Neural progenitor cell (in vitro differentiated cells): Measurements from ENCODE around the gene U2AF2. TPM values are rescaled to one million over a fixed set of nuclear protein-coding genes. Genes with fewer than 3 reads are reported as not detected.

Experiments
- DNase-seq: peaks from one replicate; pipeline ENCODE4 v3.0.0-alpha.2; 2016; ENCODE audit warnings: low spot score
- H2AFZ ChIP-seq: fragments of 200-600 bp; sonication (generic); replicated peaks from 2 replicates; pipeline ENCODE4 v1.6.1; 2016; ENCODE audit warnings: antibody characterized with exemption
- H3F3A ChIP-seq: fragments of 200-600 bp; sonication (generic); 2 replicates; pipeline ENCODE4 v1.6.1; 2016; ENCODE audit warnings: antibody characterized with exemption, low read depth
- H3K27ac ChIP-seq: fragments of 200-600 bp; sonication (generic); 2 replicates; pipeline ENCODE4 v1.5.1; 2016; ENCODE audit warnings: mild to moderate bottlenecking
- H3K27me3 ChIP-seq: fragments of 200-600 bp; sonication (generic); 2 replicates; pipeline ENCODE4 v1.6.1; 2016; ENCODE audit warnings: mild to moderate bottlenecking, moderate library complexity
- H3K36me3 ChIP-seq: fragments of 200-600 bp; sonication (generic); 2 replicates; pipeline ENCODE4 v1.5.1; 2016
- H3K4me1 ChIP-seq: fragments of 200-600 bp; sonication (generic); 2 replicates; pipeline ENCODE4 v1.6.1; 2016; ENCODE audit warnings: mixed run types
- H3K4me2 ChIP-seq: fragments of 200-600 bp; sonication (generic); 2 replicates; pipeline ENCODE4 v1.6.1; 2016
- H3K4me3 ChIP-seq: fragments of 200-600 bp; sonication (generic); 2 replicates; pipeline ENCODE4 v1.5.1; 2016
- H3K79me2 ChIP-seq: fragments of 200-600 bp; sonication (generic); 2 replicates; pipeline ENCODE4 v1.6.1; 2016; ENCODE audit warnings: low read depth
- H3K9ac ChIP-seq: fragments of 200-600 bp; sonication (generic); 2 replicates; pipeline ENCODE4 v1.6.1; 2016
- H3K9me3 ChIP-seq: fragments of 200-600 bp; sonication (generic); 2 replicates; pipeline ENCODE4 v1.5.1; 2016; ENCODE audit warnings: low read depth
- H4K20me1 ChIP-seq: fragments of 200-600 bp; sonication (generic); 2 replicates; pipeline ENCODE4 v1.6.1; 2016; ENCODE audit warnings: low read depth
- H3K27ac Mint-ChIP-seq: 3 replicates; pipeline ENCODE4 v1.8.0; 2021; ENCODE audit warnings: mixed read lengths
- H3K27me3 Mint-ChIP-seq: 2 replicates; pipeline ENCODE4 v1.8.0; 2022; ENCODE audit warnings: low read depth, mild to moderate bottlenecking, inconsistent platforms, moderate library complexity, mixed read lengths; ENCODE audit not compliant: insufficient read depth
- H3K36me3 Mint-ChIP-seq: 3 replicates; pipeline ENCODE4 v1.8.0; 2021; ENCODE audit warnings: mixed read lengths
- H3K4me1 Mint-ChIP-seq: 3 replicates; pipeline ENCODE4 v1.8.0; 2021; ENCODE audit warnings: mixed read lengths
- H3K4me3 Mint-ChIP-seq: 3 replicates; pipeline ENCODE4 v1.8.0; 2021; ENCODE audit warnings: mild to moderate bottlenecking, moderate library complexity, mixed read lengths
- H3K9me3 Mint-ChIP-seq: 3 replicates; pipeline ENCODE4 v1.8.0; 2020; ENCODE audit warnings: mixed read lengths
- CTCF ChIP-seq: fragments of 200-600 bp; sonication (generic); IDR thresholded peaks from 2 replicates; pipeline ENCODE4 v1.5.1; 2017; ENCODE audit warnings: antibody characterized with exemption, mild to moderate bottlenecking
- EZH2 ChIP-seq: fragments of 200-600 bp; sonication (generic); IDR thresholded peaks from 2 replicates; pipeline ENCODE4 v1.6.1; 2017; ENCODE audit warnings: antibody characterized with exemption, mild to moderate bottlenecking, moderate library complexity
- EZH2phosphoT487 ChIP-seq: fragments of 200-600 bp; sonication (generic); IDR thresholded peaks from 2 replicates; pipeline ENCODE4 v1.6.1; 2017; ENCODE audit warnings: antibody characterized with exemption
- total RNA-seq: library from RNA; depleted of rRNA; stranded (reverse); fragments of >200 nt; gene quantifications from 2 replicates; pipeline ENCODE4 v1.2.3, GENCODE V29; 2015; ENCODE audit warnings: low replicate concordance

The U2AF2 gene
- total RNA-seq, 1 donor from 2014 or later = 124 TPM

- no peak overlapping the region for H3K9ac ChIP-seq
- no peaks in the 10 kb centered on the region for H3K9me3 Mint-ChIP-seq
- no peaks in the 10 kb centered on the region for H3K9me3 ChIP-seq
- no peak overlapping the region for H3K4me2 ChIP-seq
- no peaks in the 10 kb centered on the region for H3K27me3 ChIP-seq
- H3K27ac ChIP-seq = no peak overlapping the region
- no peak for TF ChIP-seq CTCF
- TF ChIP-seq EZH2phosphoT487 = no peak
- TF ChIP-seq EZH2 = no peak
- no peak overlapping the region for H3K4me3 Mint-ChIP-seq
- H3K4me1 Mint-ChIP-seq = peaks cover 9% of the 10 kb centered on the region
- H3K36me3 ChIP-seq = no peaks in the 10 kb centered on the region
- H3K36me3 Mint-ChIP-seq = peaks cover 27% of the 10 kb centered on the region
- no peak overlapping the region for H3K27ac Mint-ChIP-seq
- peaks cover 91% of the 10 kb centered on the region for H3K79me2 ChIP-seq
- H4K20me1 ChIP-seq = peaks cover 90% of the 10 kb centered on the region
- DNase-seq = no peak
- no peak overlapping the region for H2AFZ ChIP-seq
- H3K27me3 Mint-ChIP-seq = peaks cover 8% of the 10 kb centered on the region
- H3K4me1 ChIP-seq = no peaks in the 10 kb centered on the region
- no peak overlapping the region for H3K4me3 ChIP-seq
- H3F3A ChIP-seq = peaks cover 19% of the 10 kb centered on the region
These were observed 12.2 kb downstream of the U2AF2 start for GRCh38 chr19:55667006-55667381.

GRCh38 chr19:55667511-55667910 is 12.7 kb downstream of the U2AF2 start:
- Histone ChIP-seq H3K4me2 (no peak overlapping the region), H3K36me3 (no peaks in the 10 kb centered on the region), H4K20me1 (peaks cover 94% of the 10 kb centered on the region), H3F3A (peaks cover 24% of the 10 kb centered on the region), H3K9me3 (no peaks in the 10 kb centered on the region), H3K79me2 (peaks cover 91% of the 10 kb centered on the region), H3K4me1 (no peaks in the 10 kb centered on the region), H3K9ac (no peak overlapping the region), H3K4me3 (no peak overlapping the region), H3K27me3 (no peaks in the 10 kb centered on the region), H2AFZ (no peak overlapping the region), H3K27ac (no peak overlapping the region)
- Mint-ChIP-seq H3K27ac (no peak overlapping the region), H3K36me3 (peaks cover 29% of the 10 kb centered on the region), H3K4me1 (peaks cover 12% of the 10 kb centered on the region), H3K4me3 (no peak overlapping the region), H3K9me3 (no peaks in the 10 kb centered on the region), H3K27me3 (peaks cover 8% of the 10 kb centered on the region)
- no peak for DNase-seq
- TF ChIP-seq EZH2phosphoT487 = no peak
- no peak for TF ChIP-seq CTCF
- no peak for TF ChIP-seq EZH2

GRCh38 chr19:55667958-55668357 is 13.1 kb downstream of the U2AF2 start:
- TF ChIP-seq CTCF (no peak), EZH2 (no peak), EZH2phosphoT487 (no peak)
- no peak overlapping the region for H3K4me3 ChIP-seq
- no peaks in the 10 kb centered on the region for H3K27me3 ChIP-seq
- no peak overlapping the region for H3K27ac Mint-ChIP-seq
- no peaks in the 10 kb centered on the region for H3K9me3 ChIP-seq
- H3K36me3 ChIP-seq = no peaks in the 10 kb centered on the region
- H3K79me2 ChIP-seq = peaks cover 91% of the 10 kb centered on the region
- no peak overlapping the region for H3K27ac ChIP-seq
- no peak overlapping the region for H3K9ac ChIP-seq
- no peak overlapping the region for H3K4me2 ChIP-seq
- H3K9me3 Mint-ChIP-seq = no peaks in the 10 kb centered on the region
- H3K36me3 Mint-ChIP-seq = peaks cover 24% of the 10 kb centered on the region
- peaks cover 29% of the 10 kb centered on the region for H3F3A ChIP-seq
- no peaks in the 10 kb centered on the region for H3K4me1 ChIP-seq
- DNase-seq = no peak
- H3K27me3 Mint-ChIP-seq = peaks cover 8% of the 10 kb centered on the region
- H4K20me1 ChIP-seq = peaks cover 94% of the 10 kb centered on the region
- H3K4me3 Mint-ChIP-seq = no peak overlapping the region
- H3K4me1 Mint-ChIP-seq = peaks cover 12% of the 10 kb centered on the region
- no peak overlapping the region for H2AFZ ChIP-seq
